IPS DF 6.9 (cell line): ENCODE data around the gene COL4A6.

Experiments used
- DNase-seq: peaks from one replicate; pipeline ENCODE4 v3.0.0-alpha.2; 2013; ENCODE audit warnings: low read depth, low spot score
- H3K27ac ChIP-seq: one replicate; pipeline ENCODE4 v1.5.1; 2013; ENCODE audit warnings: low read length, control low read depth
- H3K27me3 ChIP-seq: 2 replicates; pipeline ENCODE4 v1.6.1; 2013; ENCODE audit warnings: mild to moderate bottlenecking, low read length; ENCODE audit not compliant: control insufficient read depth, insufficient read depth
- H3K36me3 ChIP-seq: 2 replicates; pipeline ENCODE4 v1.6.1; 2013; ENCODE audit warnings: low read length; ENCODE audit not compliant: control insufficient read depth, insufficient read depth
- H3K4me1 ChIP-seq: 2 replicates; pipeline ENCODE4 v1.6.1; 2013; ENCODE audit warnings: low read length; ENCODE audit not compliant: control insufficient read depth, insufficient read depth
- H3K4me3 ChIP-seq: 2 replicates; pipeline ENCODE4 v1.5.1; 2013; ENCODE audit warnings: mild to moderate bottlenecking, low read length
- H3K9me3 ChIP-seq: 2 replicates; pipeline ENCODE4 v1.6.1; 2013; ENCODE audit warnings: low read length, inconsistent platforms; ENCODE audit not compliant: control insufficient read depth, insufficient read depth
- WGBS: extraction: QIAGEN DNeasy Blood & Tissue Kit; methylation state at CpG from one replicate; pipeline ENCODE4 v1.1.7; 2013; ENCODE audit warnings: mixed read lengths, missing lambda C conversion rate; ENCODE audit not compliant: insufficient read length, insufficient coverage; 5-methylcytosine and 5-hydroxymethylcytosine counted together

The COL4A6 gene

DNA sequence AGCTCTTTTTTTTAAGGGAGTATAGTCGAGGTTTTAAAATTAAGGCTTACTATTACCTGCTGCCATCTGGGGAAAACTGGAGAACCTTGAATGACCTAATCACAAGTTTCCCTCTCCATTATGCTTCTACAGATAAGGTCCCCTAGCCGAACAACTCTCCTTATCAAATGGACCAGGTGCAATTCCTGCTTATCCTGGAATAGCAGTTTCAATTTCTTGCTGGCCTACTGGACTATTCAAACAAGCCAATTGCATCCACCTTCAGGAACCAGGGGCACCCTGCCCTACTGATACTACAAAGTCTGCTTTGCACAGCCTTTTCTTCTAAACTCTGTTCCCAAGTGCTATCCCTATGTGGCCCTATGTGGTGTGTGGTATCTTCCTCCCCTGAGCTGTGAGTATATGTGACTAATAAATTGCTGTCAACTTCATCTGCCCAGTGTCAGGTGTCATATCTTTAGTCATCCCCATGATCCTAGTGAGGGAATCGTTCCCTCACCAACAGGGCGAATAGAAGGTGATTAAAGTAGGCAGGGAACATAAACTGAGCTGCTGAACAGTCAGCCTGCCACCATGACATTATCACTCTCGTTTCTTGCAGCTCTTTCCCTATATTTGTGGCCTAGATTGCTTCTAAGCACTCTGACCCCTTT, 218.1 kb downstream of the COL4A6 start:
- whole genome bisulfite sequencing, result no CpG with 5 or more reads among the region's 5 CpGs

DNA sequence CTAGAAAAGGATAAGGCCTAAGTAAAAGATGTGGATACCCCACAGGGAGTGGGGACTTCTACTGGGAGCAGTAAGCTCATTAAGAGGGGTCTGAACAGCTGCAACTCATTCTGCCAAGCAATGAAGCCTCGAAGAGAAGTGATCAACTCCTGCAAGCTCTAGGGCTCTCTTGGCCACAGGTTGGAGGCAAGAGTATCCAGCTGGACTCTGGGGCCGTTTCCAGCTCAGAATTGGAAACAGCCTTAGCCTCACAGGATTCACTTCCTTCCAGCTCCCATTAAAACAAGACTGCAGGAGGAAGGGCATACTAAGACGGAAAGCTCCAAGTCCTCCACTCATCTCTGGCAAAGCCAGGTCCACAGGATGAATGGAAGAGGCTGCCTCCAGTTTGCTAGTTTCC, 220.3 kb downstream of the COL4A6 start:
- H3K27me3 ChIP-seq, result no peaks in the 10 kb centered on the region
- DNase-seq, result no peak
- no peak overlapping the region for H3K4me3 ChIP-seq
- no CpG with 5 or more reads among the region's 3 CpGs for WGBS
- no peak overlapping the region for H3K27ac ChIP-seq
- no peaks in the 10 kb centered on the region for H3K9me3 ChIP-seq
- no peaks in the 10 kb centered on the region for H3K4me1 ChIP-seq
- no peaks in the 10 kb centered on the region for H3K36me3 ChIP-seq

More for the DNA sequence above, 218.1 kb downstream of the COL4A6 start:
- Histone ChIP-seq H3K27ac (no peak overlapping the region), H3K4me1 (no peaks in the 10 kb centered on the region), H3K36me3 (no peaks in the 10 kb centered on the region), H3K27me3 (no peaks in the 10 kb centered on the region), H3K9me3 (no peaks in the 10 kb centered on the region), H3K4me3 (no peak overlapping the region)
- DNase-seq, result no peak

DNA sequence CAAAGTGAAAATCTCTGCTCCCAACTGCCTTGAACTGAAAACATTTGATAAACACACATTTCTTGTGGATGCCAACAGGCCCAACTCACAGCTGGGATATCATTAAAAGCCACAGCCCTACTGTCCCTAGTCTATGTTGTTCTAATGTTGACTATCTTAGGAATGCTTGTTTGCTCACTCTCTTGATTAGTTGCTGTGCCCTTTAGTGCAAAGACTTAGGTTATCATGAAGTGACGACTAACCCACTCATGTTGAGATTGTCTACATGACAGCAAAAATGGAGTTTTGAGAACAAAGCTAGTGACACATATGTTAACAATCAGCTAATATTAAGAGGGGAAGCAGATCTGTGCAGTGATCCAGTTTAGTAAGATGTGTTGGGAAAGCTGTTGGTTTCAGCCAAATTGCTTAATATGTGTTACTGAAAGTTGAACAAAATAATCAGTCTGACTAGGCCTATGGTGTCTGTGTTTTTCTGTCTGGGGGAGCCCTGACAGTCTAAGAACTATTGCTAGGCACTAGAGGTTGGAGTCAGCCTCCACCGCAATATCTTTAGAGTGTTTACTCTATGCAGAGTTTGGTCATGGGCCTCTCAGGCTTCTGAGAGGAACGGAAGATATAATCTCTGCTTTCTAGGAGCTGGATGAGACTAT, 221.2 kb downstream of the COL4A6 start:
- WGBS, result no CpG with 5 or more reads among the region's 3 CpGs
- H3K9me3 ChIP-seq, result no peaks in the 10 kb centered on the region
- no peak overlapping the region for H3K4me3 ChIP-seq
- H3K36me3 ChIP-seq, result no peaks in the 10 kb centered on the region
- H3K27me3 ChIP-seq, result no peaks in the 10 kb centered on the region
- no peaks in the 10 kb centered on the region for H3K4me1 ChIP-seq
- H3K27ac ChIP-seq, result no peak overlapping the region
- DNase-seq, result no peak

DNA sequence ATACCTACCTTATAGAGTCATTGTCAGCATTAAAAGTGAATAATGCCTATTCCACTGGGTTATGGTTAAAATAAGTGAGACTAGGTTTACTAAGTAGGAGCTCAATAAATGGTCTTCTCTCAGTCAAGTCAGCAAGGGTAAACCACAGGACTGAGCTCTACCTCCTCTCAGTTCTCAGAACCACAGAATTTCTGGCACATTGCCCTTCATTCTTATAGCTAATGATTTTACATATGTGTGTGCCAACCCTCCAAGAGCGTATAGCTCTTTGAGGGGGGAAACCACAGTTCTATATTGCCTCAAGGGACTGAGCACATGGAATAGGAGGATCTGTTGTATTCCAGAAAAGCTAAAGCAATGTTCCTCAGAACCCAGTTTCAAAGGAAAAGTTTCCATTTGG, 221.8 kb downstream of the COL4A6 start:
- Histone ChIP-seq H3K27ac (no peak overlapping the region), H3K9me3 (no peaks in the 10 kb centered on the region), H3K27me3 (no peaks in the 10 kb centered on the region), H3K4me1 (no peaks in the 10 kb centered on the region), H3K36me3 (no peaks in the 10 kb centered on the region), H3K4me3 (no peak overlapping the region)
- WGBS, result no CpG with 5 or more reads among the region's 1 CpG
- no peak for DNase-seq

DNA sequence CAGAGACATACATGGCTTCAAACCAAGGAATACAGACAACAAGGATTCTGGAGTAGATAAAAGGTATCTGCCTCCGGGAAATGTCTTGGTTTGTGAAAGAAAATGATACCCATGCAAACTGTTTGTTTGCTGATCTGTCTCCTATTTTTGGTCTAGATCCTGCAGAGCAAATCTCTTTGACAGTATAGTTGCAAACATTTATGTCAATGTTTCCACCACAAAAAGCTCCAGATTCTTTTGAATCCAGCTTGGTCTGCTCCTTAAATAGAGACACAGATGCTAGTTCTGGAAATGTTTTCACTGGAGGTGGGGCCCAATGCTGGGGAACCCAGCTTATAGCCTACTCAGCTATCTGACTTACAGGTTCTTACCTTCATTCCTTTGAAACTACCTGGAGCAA, 226.9 kb downstream of the COL4A6 start:
- H3K4me3 ChIP-seq, result no peak overlapping the region
- no peaks in the 10 kb centered on the region for H3K9me3 ChIP-seq
- H3K36me3 ChIP-seq, result no peaks in the 10 kb centered on the region
- DNase-seq, result no peak
- no peaks in the 10 kb centered on the region for H3K27me3 ChIP-seq
- H3K27ac ChIP-seq, result no peak overlapping the region
- H3K4me1 ChIP-seq, result no peaks in the 10 kb centered on the region; the same call in 1 of the 2 replicates
- no CpG with 5 or more reads among the region's 1 CpG for WGBS

DNA sequence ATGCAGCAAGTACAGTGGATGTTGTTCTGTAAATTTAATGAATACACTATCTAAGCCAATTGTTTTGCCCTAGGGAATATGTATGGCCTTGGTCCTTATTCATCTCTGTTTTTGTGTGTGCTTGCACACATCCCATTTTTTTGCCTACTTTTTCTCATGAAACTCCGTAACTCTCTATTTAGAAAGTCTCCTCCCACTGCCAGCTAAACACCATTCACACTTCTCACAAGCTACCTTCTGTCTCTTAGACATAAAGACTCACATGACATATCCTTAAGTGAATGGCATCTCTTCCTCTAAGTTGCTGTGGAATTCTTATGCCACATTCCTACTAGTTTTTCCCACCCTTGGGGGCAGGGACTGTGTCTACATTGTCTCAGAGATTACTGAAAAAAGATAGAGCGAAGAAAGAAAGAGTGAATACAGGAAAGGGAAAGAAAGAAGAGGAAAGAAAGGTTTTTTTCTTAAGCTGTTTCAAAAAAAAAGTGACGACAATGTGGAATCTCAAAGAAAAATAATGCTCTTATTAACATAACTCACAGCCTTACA, 229.1 kb downstream of the COL4A6 start:
- Histone ChIP-seq H3K9me3 (no peaks in the 10 kb centered on the region), H3K27ac (no peak overlapping the region), H3K4me1 (no peaks in the 10 kb centered on the region; the same call in 1 of the 2 replicates), H3K36me3 (no peaks in the 10 kb centered on the region), H3K4me3 (no peak overlapping the region), H3K27me3 (no peaks in the 10 kb centered on the region)
- no CpG with 5 or more reads among the region's 3 CpGs for WGBS
- no peak for DNase-seq

DNA sequence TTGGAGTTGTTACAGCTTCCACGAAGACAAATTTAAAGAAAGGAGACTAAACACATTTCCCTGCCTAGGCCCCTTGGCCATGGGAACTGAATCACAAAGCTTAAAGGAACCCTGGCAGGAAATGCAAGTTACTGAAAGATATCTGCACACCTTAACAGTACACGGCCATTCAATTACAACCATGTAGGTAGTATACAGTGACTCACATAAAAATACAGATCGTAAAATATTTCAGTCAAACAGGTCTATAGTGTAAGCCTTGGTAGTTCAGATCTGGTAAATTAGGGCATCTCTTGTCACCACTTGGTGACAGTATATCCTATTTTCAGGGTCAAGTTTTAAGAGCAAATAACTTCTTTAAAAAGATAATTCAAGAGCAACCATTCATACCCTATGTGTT, 234.7 kb downstream of the COL4A6 start:
- no peak for DNase-seq
- H3K36me3 ChIP-seq, result no peaks in the 10 kb centered on the region
- H3K4me3 ChIP-seq, result no peak overlapping the region
- no peaks in the 10 kb centered on the region for H3K4me1 ChIP-seq
- H3K9me3 ChIP-seq, result no peaks in the 10 kb centered on the region
- no peak overlapping the region for H3K27ac ChIP-seq
- WGBS, result no CpG with 5 or more reads among the region's 3 CpGs
- no peaks in the 10 kb centered on the region for H3K27me3 ChIP-seq

DNA sequence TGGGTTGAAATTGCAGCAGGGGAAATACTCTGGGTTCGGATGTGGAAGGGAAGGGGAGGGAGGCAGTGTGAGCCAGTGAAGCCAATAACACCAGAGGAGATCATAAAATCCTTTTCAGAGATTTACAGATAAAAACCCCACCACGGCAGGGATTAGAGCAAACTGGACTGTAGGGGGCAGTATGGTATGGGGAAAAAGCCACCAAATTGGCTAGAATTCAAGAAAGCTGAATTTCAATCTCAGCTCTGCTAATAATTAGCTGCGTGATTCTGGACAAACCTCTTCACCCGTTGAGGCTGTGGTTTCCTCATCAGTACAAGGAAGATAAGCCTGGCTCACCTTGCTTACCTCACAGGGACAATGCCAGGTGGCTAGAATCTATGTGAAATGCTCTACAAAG, 238.5 kb downstream of the COL4A6 start:
- Histone ChIP-seq H3K27ac (no peak overlapping the region), H3K4me3 (no peak overlapping the region), H3K36me3 (no peaks in the 10 kb centered on the region), H3K9me3 (no peaks in the 10 kb centered on the region), H3K4me1 (no peaks in the 10 kb centered on the region), H3K27me3 (no peaks in the 10 kb centered on the region)
- no peak for DNase-seq
- WGBS, result no CpG with 5 or more reads among the region's 4 CpGs

DNA sequence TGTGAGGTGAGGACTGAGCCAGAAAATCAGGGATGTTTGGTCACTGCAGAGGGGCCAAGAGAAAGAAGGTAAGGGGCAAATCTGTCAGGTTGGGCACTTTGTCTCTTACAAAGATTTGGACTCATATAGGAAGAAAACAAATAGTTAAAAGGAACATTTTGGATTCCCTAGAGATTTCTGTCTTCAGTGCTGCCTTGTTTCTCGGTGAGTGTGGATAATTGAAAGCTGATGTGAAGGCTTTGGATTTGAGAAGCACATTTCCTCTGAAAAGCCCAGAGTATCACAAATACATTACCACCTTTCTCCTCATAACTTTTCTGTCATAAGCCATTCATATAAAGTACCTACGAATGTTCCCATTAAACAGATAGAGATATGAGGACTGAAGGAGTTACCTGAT, 239.2 kb downstream of the COL4A6 start:
- no CpG with 5 or more reads among the region's 2 CpGs for WGBS
- Histone ChIP-seq H3K36me3 (no peaks in the 10 kb centered on the region), H3K27me3 (no peaks in the 10 kb centered on the region), H3K4me1 (no peaks in the 10 kb centered on the region), H3K9me3 (no peaks in the 10 kb centered on the region), H3K4me3 (no peak overlapping the region), H3K27ac (no peak overlapping the region)
- no peak for DNase-seq

DNA sequence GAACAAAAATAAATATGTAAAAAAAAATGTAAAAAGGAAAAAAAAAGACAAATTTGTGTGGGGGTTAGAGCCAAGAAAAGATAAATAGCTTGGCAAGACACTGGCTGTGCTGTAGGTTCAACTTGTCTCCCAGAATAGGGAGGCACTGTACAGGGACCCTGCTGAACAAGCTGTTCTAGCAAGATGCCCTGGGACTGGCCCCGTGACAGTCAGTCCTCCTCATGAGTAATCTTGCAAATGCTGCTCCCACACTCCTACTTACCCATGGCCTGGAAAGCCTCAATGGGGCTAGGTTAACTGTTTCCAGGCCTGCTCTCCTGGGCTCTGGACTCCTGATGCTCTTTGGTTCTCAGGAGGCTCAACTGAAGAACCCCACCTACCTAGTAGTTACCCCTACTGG, 239.8 kb downstream of the COL4A6 start:
- WGBS, result no CpG with 5 or more reads among the region's 1 CpG
- Histone ChIP-seq H3K4me1 (no peaks in the 10 kb centered on the region), H3K27ac (no peak overlapping the region), H3K27me3 (no peaks in the 10 kb centered on the region), H3K36me3 (no peaks in the 10 kb centered on the region), H3K9me3 (no peaks in the 10 kb centered on the region), H3K4me3 (no peak overlapping the region)
- DNase-seq, result no peak

DNA sequence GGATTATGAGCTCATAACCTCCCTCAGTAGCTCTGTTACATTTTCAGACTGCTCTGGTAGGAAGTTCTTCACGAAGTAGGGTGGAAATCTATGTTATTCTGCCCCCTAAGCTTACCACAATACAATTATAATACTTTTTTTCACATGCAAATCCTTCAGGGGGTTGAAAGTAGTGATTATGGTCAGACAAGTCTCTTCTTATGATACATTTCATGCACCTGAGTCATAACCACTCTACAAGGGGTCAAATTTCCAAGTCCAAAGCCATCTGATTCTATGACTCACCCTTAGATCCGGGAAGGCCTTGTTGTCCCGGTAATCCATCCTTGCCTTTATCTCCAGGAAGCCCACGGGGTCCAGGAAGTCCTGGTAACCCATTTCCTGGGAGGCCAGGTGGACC, 251.4 kb downstream of the COL4A6 start:
- Histone ChIP-seq H3K36me3 (no peaks in the 10 kb centered on the region), H3K27ac (no peak overlapping the region), H3K27me3 (no peaks in the 10 kb centered on the region), H3K4me1 (no peaks in the 10 kb centered on the region), H3K9me3 (no peaks in the 10 kb centered on the region), H3K4me3 (no peak overlapping the region)
- no CpG with 5 or more reads among the region's 4 CpGs for WGBS
- no peak for DNase-seq
